ENCODE results near the gene SGCE.

The SGCE gene

GRCh38 chr7:94658826-94659225 lies 2.9 kb upstream of the SGCE start (continued):
- TF ChIP-seq TSHZ2 (CRISPR knock-in tag; IDR thresholded peaks at IDR 0.05): no peak
- no peak for TF ChIP-seq GLIS3 (CRISPR knock-in tag; IDR thresholded peaks at IDR 0.05)
- no peak for TF ChIP-seq TOX (CRISPR knock-in tag; IDR thresholded peaks at IDR 0.05; ENCODE audit: borderline replicate concordance)
- TF ChIP-seq RARB (CRISPR knock-in tag; IDR thresholded peaks at IDR 0.05): no peak
- no peak for TF ChIP-seq ZC3H10 (CRISPR knock-in tag; IDR thresholded peaks at IDR 0.05)

GRCh38 chr7:94657771-94658693 lies 2.1 kb upstream of the SGCE start:
- ATAC-seq: peak; percentile 84
- TF ChIP-seq ZFP30 (CRISPR knock-in tag; IDR thresholded peaks at IDR 0.05): no peak
- no peak for TF ChIP-seq ZNF70 (CRISPR knock-in tag; IDR thresholded peaks at IDR 0.05)
- no peak for TF ChIP-seq OSR1 (CRISPR knock-in tag; IDR thresholded peaks at IDR 0.05)
- TF ChIP-seq ZC3H10 (CRISPR knock-in tag; IDR thresholded peaks at IDR 0.05): no peak
- TF ChIP-seq RARB (CRISPR knock-in tag; IDR thresholded peaks at IDR 0.05): no peak
- no peak for TF ChIP-seq GLIS3 (CRISPR knock-in tag; IDR thresholded peaks at IDR 0.05)
- TF ChIP-seq SNAI2 (CRISPR knock-in tag; IDR thresholded peaks at IDR 0.05): no peak
- no peak for TF ChIP-seq TSHZ2 (CRISPR knock-in tag; IDR thresholded peaks at IDR 0.05)

GRCh38 chr7:94656925-94657731 lies 1.2 kb upstream of the SGCE start:
- ATAC-seq: peak; percentile 1; the same call in 1 of the 3 replicates
- TF ChIP-seq, protein P1, sequence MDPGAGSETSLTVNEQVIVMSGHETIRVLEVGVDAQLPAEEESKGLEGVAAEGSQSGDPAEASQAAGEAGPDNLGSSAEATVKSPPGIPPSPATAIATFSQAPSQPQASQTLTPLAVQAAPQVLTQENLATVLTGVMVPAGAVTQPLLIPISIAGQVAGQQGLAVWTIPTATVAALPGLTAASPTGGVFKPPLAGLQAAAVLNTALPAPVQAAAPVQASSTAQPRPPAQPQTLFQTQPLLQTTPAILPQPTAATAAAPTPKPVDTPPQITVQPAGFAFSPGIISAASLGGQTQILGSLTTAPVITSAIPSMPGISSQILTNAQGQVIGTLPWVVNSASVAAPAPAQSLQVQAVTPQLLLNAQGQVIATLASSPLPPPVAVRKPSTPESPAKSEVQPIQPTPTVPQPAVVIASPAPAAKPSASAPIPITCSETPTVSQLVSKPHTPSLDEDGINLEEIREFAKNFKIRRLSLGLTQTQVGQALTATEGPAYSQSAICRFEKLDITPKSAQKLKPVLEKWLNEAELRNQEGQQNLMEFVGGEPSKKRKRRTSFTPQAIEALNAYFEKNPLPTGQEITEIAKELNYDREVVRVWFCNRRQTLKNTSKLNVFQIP (CRISPR knock-in tag; IDR thresholded peaks at IDR 0.05; ENCODE audit: borderline replicate concordance, low read depth): no peak
- TF ChIP-seq TSHZ2 (CRISPR knock-in tag; IDR thresholded peaks at IDR 0.05) (no peak), CSDC2 (CRISPR knock-in tag; IDR thresholded peaks at IDR 0.05) (no peak), CREB5 (CRISPR knock-in tag; IDR thresholded peaks at IDR 0.05; ENCODE audit: low read depth) (no peak), CSRNP3 (CRISPR knock-in tag; IDR thresholded peaks at IDR 0.05) (no peak), ARNTL (CRISPR knock-in tag; IDR thresholded peaks at IDR 0.05; ENCODE audit: borderline replicate concordance, low read depth) (no peak), ZC3H10 (CRISPR knock-in tag; IDR thresholded peaks at IDR 0.05) (no peak), ZFP30 (CRISPR knock-in tag; IDR thresholded peaks at IDR 0.05) (no peak), PPARA (CRISPR knock-in tag; IDR thresholded peaks at IDR 0.05; ENCODE audit: borderline replicate concordance) (no peak), SNAI2 (CRISPR knock-in tag; IDR thresholded peaks at IDR 0.05) (no peak), TCF4 (CRISPR knock-in tag; IDR thresholded peaks at IDR 0.05; ENCODE audit: borderline replicate concordance) (no peak), OSR1 (CRISPR knock-in tag; IDR thresholded peaks at IDR 0.05) (no peak), GLIS3 (CRISPR knock-in tag; IDR thresholded peaks at IDR 0.05) (no peak), ISL1 (CRISPR knock-in tag; IDR thresholded peaks at IDR 0.05) (no peak), BACH2 (CRISPR knock-in tag; IDR thresholded peaks at IDR 0.05; ENCODE audit: borderline replicate concordance) (no peak)
- TF ChIP-seq, protein P2, sequence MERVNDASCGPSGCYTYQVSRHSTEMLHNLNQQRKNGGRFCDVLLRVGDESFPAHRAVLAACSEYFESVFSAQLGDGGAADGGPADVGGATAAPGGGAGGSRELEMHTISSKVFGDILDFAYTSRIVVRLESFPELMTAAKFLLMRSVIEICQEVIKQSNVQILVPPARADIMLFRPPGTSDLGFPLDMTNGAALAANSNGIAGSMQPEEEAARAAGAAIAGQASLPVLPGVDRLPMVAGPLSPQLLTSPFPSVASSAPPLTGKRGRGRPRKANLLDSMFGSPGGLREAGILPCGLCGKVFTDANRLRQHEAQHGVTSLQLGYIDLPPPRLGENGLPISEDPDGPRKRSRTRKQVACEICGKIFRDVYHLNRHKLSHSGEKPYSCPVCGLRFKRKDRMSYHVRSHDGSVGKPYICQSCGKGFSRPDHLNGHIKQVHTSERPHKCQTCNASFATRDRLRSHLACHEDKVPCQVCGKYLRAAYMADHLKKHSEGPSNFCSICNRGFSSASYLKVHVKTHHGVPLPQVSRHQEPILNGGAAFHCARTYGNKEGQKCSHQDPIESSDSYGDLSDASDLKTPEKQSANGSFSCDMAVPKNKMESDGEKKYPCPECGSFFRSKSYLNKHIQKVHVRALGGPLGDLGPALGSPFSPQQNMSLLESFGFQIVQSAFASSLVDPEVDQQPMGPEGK (CRISPR knock-in tag; IDR thresholded peaks at IDR 0.05; ENCODE audit: borderline replicate concordance): no peak
